ENCODE data around the gene BTC. TPM values are rescaled to one million over a fixed set of nuclear protein-coding genes. Genes with fewer than 3 reads are reported as not detected.
"Not testable (repeated sequence)": the region's sequence is repeated elsewhere in the genome, so short reads cannot be mapped to it uniquely, and the experiment has no call there.

Gene BTC
- total RNA-seq, 1 donor from 2014 or later, result 0.20 TPM

- no peak overlapping the region for H3K4me3 ChIP-seq (ENCODE audit: insufficient read depth, low read depth, low read length)
- TF ChIP-seq CTCF (IDR thresholded peaks at IDR 0.05; ENCODE audit: insufficient read depth, low read depth, low read length) (no peak), EZH2 (IDR thresholded peaks at IDR 0.05; ENCODE audit: insufficient read depth, low read length) (no peak)
- FAIRE-seq, result no peak
Measured at GRCh38 chr4:74822603-74823002, 28.3 kb upstream of the BTC start.

GRCh38 chr4:74821541-74821940 lies 27.2 kb upstream of the BTC start:
- Histone ChIP-seq H3K27ac (ENCODE audit: low read depth, low read length) (no peak overlapping the region), H3K36me3 (ENCODE audit: insufficient read depth, low read length) (no peaks in the 10 kb centered on the region), H3K4me3 (ENCODE audit: insufficient read depth, low read depth, low read length) (no peak overlapping the region), H3K9me3 (ENCODE audit: insufficient read depth, low read depth, low read length) (no peaks in the 10 kb centered on the region), H3K79me2 (ENCODE audit: insufficient read depth, low read length) (no peaks in the 10 kb centered on the region), H4K20me1 (ENCODE audit: insufficient read depth, low read length) (no peaks in the 10 kb centered on the region), H3K4me2 (ENCODE audit: low read length) (no peak overlapping the region), H3K27me3 (ENCODE audit: insufficient read depth, low read length) (peaks cover 2% of the 10 kb centered on the region), H3K4me1 (ENCODE audit: insufficient read depth, low read length) (no peaks in the 10 kb centered on the region), H3K9ac (ENCODE audit: low read length) (no peak overlapping the region), H2AFZ (ENCODE audit: low read depth, low read length) (no peak overlapping the region)
- H3K27ac Mint-ChIP-seq (ENCODE audit: unreplicated experiment), result no peak overlapping the region
- no peak for FAIRE-seq
- no peaks in the 10 kb centered on the region for H3K36me3 Mint-ChIP-seq (ENCODE audit: low read depth, unreplicated experiment)
- DNase-seq (ENCODE audit: low read depth), result no peak
- no peak overlapping the region for H3K4me3 Mint-ChIP-seq (ENCODE audit: unreplicated experiment)
- no peaks in the 10 kb centered on the region for H3K9me3 Mint-ChIP-seq (ENCODE audit: unreplicated experiment)
- peaks cover 9% of the 10 kb centered on the region for H3K4me1 Mint-ChIP-seq (ENCODE audit: low read depth, unreplicated experiment)
- TF ChIP-seq CTCF (IDR thresholded peaks at IDR 0.05; ENCODE audit: insufficient read depth, low read depth, low read length) (no peak), EZH2 (IDR thresholded peaks at IDR 0.05; ENCODE audit: insufficient read depth, low read length) (no peak)
- H3K27me3 Mint-ChIP-seq (ENCODE audit: low read depth, unreplicated experiment), result no peaks in the 10 kb centered on the region

More at GRCh38 chr4:74822603-74823002, 28.3 kb upstream of the BTC start:
- H3K27ac Mint-ChIP-seq (ENCODE audit: unreplicated experiment), result no peak overlapping the region
- Histone ChIP-seq H3K27ac (ENCODE audit: low read depth, low read length) (no peak overlapping the region), H3K4me2 (ENCODE audit: low read length) (no peak overlapping the region), H2AFZ (ENCODE audit: low read depth, low read length) (no peak overlapping the region), H3K79me2 (ENCODE audit: insufficient read depth, low read length) (no peaks in the 10 kb centered on the region), H3K9ac (ENCODE audit: low read length) (no peak overlapping the region), H3K27me3 (ENCODE audit: insufficient read depth, low read length) (peaks cover 2% of the 10 kb centered on the region), H3K9me3 (ENCODE audit: insufficient read depth, low read depth, low read length) (no peaks in the 10 kb centered on the region), H3K4me1 (ENCODE audit: insufficient read depth, low read length) (no peaks in the 10 kb centered on the region), H3K36me3 (ENCODE audit: insufficient read depth, low read length) (no peaks in the 10 kb centered on the region), H4K20me1 (ENCODE audit: insufficient read depth, low read length) (no peaks in the 10 kb centered on the region)
- H3K4me1 Mint-ChIP-seq (ENCODE audit: low read depth, unreplicated experiment), result peaks cover 9% of the 10 kb centered on the region
- H3K27me3 Mint-ChIP-seq (ENCODE audit: low read depth, unreplicated experiment), result no peaks in the 10 kb centered on the region
- no peaks in the 10 kb centered on the region for H3K36me3 Mint-ChIP-seq (ENCODE audit: low read depth, unreplicated experiment)
- no peak for DNase-seq (ENCODE audit: low read depth)
- no peak overlapping the region for H3K4me3 Mint-ChIP-seq (ENCODE audit: unreplicated experiment)
- H3K9me3 Mint-ChIP-seq (ENCODE audit: unreplicated experiment), result no peaks in the 10 kb centered on the region

DNA sequence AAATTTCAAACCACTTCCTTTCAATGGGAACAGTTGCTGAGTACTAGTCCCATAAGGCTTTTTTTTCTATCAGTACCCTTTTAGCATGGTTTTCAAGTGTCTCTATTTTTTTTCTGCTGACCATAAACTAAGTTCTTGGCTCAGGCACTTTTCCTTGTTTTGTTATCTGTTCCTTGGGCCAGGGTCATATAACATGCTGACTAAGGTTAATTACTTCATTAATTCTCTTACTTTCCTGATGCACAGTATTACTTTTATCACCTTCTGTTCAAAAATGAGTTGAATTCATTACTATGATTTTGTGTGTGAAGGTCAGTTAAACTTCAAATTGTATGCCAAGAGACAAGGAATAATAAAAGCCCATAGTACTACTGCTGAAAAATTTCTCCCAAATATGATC lies 19.7 kb upstream of the BTC start:
- H3K27ac Mint-ChIP-seq (ENCODE audit: unreplicated experiment), result no peak overlapping the region
- DNase-seq (ENCODE audit: low read depth) (no peak), FAIRE-seq (no peak)
- H3K4me2 ChIP-seq (ENCODE audit: low read length), result no peak overlapping the region
- H2AFZ ChIP-seq (ENCODE audit: low read depth, low read length), result no peak overlapping the region
- no peaks in the 10 kb centered on the region for H3K36me3 Mint-ChIP-seq (ENCODE audit: low read depth, unreplicated experiment)
- no peaks in the 10 kb centered on the region for H3K9me3 Mint-ChIP-seq (ENCODE audit: unreplicated experiment)
- H3K9ac ChIP-seq (ENCODE audit: low read length), result no peak overlapping the region
- H3K4me3 Mint-ChIP-seq (ENCODE audit: unreplicated experiment), result no peak overlapping the region
- no peaks in the 10 kb centered on the region for H4K20me1 ChIP-seq (ENCODE audit: insufficient read depth, low read length)
- no peak for TF ChIP-seq CTCF (IDR thresholded peaks at IDR 0.05; ENCODE audit: insufficient read depth, low read depth, low read length)
- no peak for TF ChIP-seq EZH2 (IDR thresholded peaks at IDR 0.05; ENCODE audit: insufficient read depth, low read length)
- no peaks in the 10 kb centered on the region for H3K9me3 ChIP-seq (ENCODE audit: insufficient read depth, low read depth, low read length)
- no peak overlapping the region for H3K4me3 ChIP-seq (ENCODE audit: insufficient read depth, low read depth, low read length)
- no peaks in the 10 kb centered on the region for H3K4me1 Mint-ChIP-seq (ENCODE audit: low read depth, unreplicated experiment)
- no peaks in the 10 kb centered on the region for H3K79me2 ChIP-seq (ENCODE audit: insufficient read depth, low read length)
- no peaks in the 10 kb centered on the region for H3K36me3 ChIP-seq (ENCODE audit: insufficient read depth, low read length)
- H3K27ac ChIP-seq (ENCODE audit: low read depth, low read length), result no peak overlapping the region
- H3K27me3 ChIP-seq (ENCODE audit: insufficient read depth, low read length), result no peaks in the 10 kb centered on the region
- no peaks in the 10 kb centered on the region for H3K4me1 ChIP-seq (ENCODE audit: insufficient read depth, low read length)
- H3K27me3 Mint-ChIP-seq (ENCODE audit: low read depth, unreplicated experiment), result no peaks in the 10 kb centered on the region

DNA sequence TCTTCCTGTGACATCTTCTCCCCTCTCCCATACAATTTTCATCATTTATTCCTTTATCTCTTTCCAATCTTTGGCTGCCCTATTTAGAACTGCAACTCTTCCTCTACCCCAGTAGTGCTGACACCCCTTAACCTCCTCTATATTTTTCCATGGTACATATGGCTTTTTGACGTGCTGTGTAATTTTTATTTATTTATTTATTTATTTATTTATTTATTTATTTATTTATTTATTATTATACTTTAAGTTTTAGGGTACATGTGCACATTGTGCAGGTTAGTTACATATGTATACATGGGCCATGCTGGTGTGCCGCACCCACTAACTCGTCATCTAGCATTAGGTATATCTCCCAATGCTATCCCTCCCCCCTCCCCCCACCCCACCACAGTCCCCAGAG lies 17.7 kb upstream of the BTC start:
- H3K4me1 Mint-ChIP-seq (ENCODE audit: low read depth, unreplicated experiment); H4K20me1 ChIP-seq (ENCODE audit: insufficient read depth, low read length); DNase-seq (ENCODE audit: low read depth); H3K4me1 ChIP-seq (ENCODE audit: insufficient read depth, low read length); H3K27me3 Mint-ChIP-seq (ENCODE audit: low read depth, unreplicated experiment); H3K36me3 Mint-ChIP-seq (ENCODE audit: low read depth, unreplicated experiment); H3K9me3 ChIP-seq (ENCODE audit: insufficient read depth, low read depth, low read length); H3K27ac ChIP-seq (ENCODE audit: low read depth, low read length); H3K27me3 ChIP-seq (ENCODE audit: insufficient read depth, low read length); H3K4me3 Mint-ChIP-seq (ENCODE audit: unreplicated experiment); H3K36me3 ChIP-seq (ENCODE audit: insufficient read depth, low read length); H3K9ac ChIP-seq (ENCODE audit: low read length); H3K4me3 ChIP-seq (ENCODE audit: insufficient read depth, low read depth, low read length); H3K9me3 Mint-ChIP-seq (ENCODE audit: unreplicated experiment); H3K79me2 ChIP-seq (ENCODE audit: insufficient read depth, low read length); H3K4me2 ChIP-seq (ENCODE audit: low read length); H2AFZ ChIP-seq (ENCODE audit: low read depth, low read length); H3K27ac Mint-ChIP-seq (ENCODE audit: unreplicated experiment); FAIRE-seq: not testable (repeated sequence)

Measured in astrocyte (in vitro differentiated cells and primary cell).